ENCODE data around the gene HSFY1. TPM values are rescaled to one million over a fixed set of nuclear protein-coding genes. Genes with fewer than 3 reads are reported as not detected.
"Not testable (repeated sequence)": the region's sequence is repeated elsewhere in the genome, so short reads cannot be mapped to it uniquely, and the experiment has no call there.

Gene HSFY1
- total and polyA plus RNA-seq, 2 of the 8 experiments (the other 6 are each of a cell fraction or from before 2014, with no cell fraction given) = not detected

- H4K91ac ChIP-seq (replicated peaks; ENCODE audit: insufficient read length, low read length); H2BK12ac ChIP-seq (ENCODE audit: low read depth, low read length); H3K27me3 ChIP-seq (replicated peaks in 1 of 4; ENCODE audit: control insufficient read depth in 3 of 4, extremely low read depth in 1 of 4, insufficient read depth in 3 of 4, low read length in 3 of 4); H3K27ac ChIP-seq (ENCODE audit: low read depth, low read length); H3K4me2 ChIP-seq (ENCODE audit: insufficient read depth in 1 of 2, low read depth in 2 of 2, low read length in 2 of 2); POLR2A ChIA-PET (ENCODE audit: partially characterized antibody); H3K4me1 ChIP-seq (replicated peaks in 1 of 4; ENCODE audit: control insufficient read depth in 3 of 4, insufficient read depth in 4 of 4, low read length in 3 of 4); H3K79me1 ChIP-seq (ENCODE audit: low read depth, low read length); H3K23ac ChIP-seq (ENCODE audit: insufficient read length); H2BK15ac ChIP-seq (ENCODE audit: low read length); H3K9me3 ChIP-seq (ENCODE audit: insufficient read depth in 2 of 2, low read depth in 1 of 2, low read length in 1 of 2); H2AK5ac ChIP-seq (ENCODE audit: low read depth, low read length); H3K18ac ChIP-seq (ENCODE audit: extremely low read depth, low read length); H3K4me3 ChIP-seq (ENCODE audit: extremely low read depth in 1 of 4, insufficient read depth in 2 of 4, low read depth in 3 of 4, low read length in 4 of 4); H3K36me3 ChIP-seq (ENCODE audit: control insufficient read depth in 2 of 4, insufficient read depth in 4 of 4, low read length in 3 of 4); H4K5ac ChIP-seq (ENCODE audit: insufficient read length, low read depth, low read length); H3K4ac ChIP-seq (replicated peaks; ENCODE audit: insufficient read length, low read depth, low read length); CTCF ChIA-PET (ENCODE audit: partially characterized antibody); H2BK5ac ChIP-seq (ENCODE audit: low read depth, low read length); H3K14ac ChIP-seq (ENCODE audit: insufficient read length); H4K20me1 ChIP-seq (replicated peaks in 1 of 2; ENCODE audit: control insufficient read depth in 1 of 2, insufficient read depth in 2 of 2, low read length in 2 of 2); H2BK20ac ChIP-seq (ENCODE audit: low read length); H2AFZ ChIP-seq (ENCODE audit: low read length); H2BK120ac ChIP-seq (replicated peaks; ENCODE audit: low read depth, low read length); H3K9ac ChIP-seq (replicated peaks in 1 of 4; ENCODE audit: extremely low read depth in 1 of 4, low read depth in 3 of 4, low read length in 3 of 4); H3K23me2 ChIP-seq (ENCODE audit: low read depth, low read length); H3K79me2 ChIP-seq (ENCODE audit: control insufficient read depth in 1 of 2, insufficient read depth in 2 of 2, low read length in 2 of 2); FAIRE-seq; H3K56ac ChIP-seq (replicated peaks; ENCODE audit: insufficient read length, low read depth, low read length); H4K8ac ChIP-seq (ENCODE audit: extremely low read depth, insufficient read depth, low read length); DNase-seq (ENCODE audit: low read depth in 1 of 2, low spot score in 2 of 2): not testable (repeated sequence)
- no CpG with 5 or more reads among the region's 1 CpG for WGBS, 2 experiments (ENCODE audit: extremely low coverage in 1 of 2, insufficient coverage in 1 of 2, insufficient read length in 1 of 2, insufficient replicate concordance in 2 of 2, low coverage in 1 of 2, low lambda C conversion rate in 2 of 2, missing lambda C conversion rate in 1 of 2)
Observed at GRCh38 chrY:18538952-18539351, 7.6 kb upstream of the HSFY1 start.

- not testable (repeated sequence) for H3K4me2 ChIP-seq (ENCODE audit: insufficient read depth in 1 of 2, low read depth in 2 of 2, low read length in 2 of 2)
Observed at GRCh38 chrY:18553132-18553531, 6.6 kb downstream of the HSFY1 start.

More at GRCh38 chrY:18553132-18553531, 6.6 kb downstream of the HSFY1 start:
- H3K14ac ChIP-seq (ENCODE audit: insufficient read length); H2AK5ac ChIP-seq (ENCODE audit: low read depth, low read length); H3K36me3 ChIP-seq (ENCODE audit: control insufficient read depth in 2 of 4, insufficient read depth in 4 of 4, low read length in 3 of 4); H3K4me1 ChIP-seq (replicated peaks in 1 of 4; ENCODE audit: control insufficient read depth in 3 of 4, insufficient read depth in 4 of 4, low read length in 3 of 4); H4K5ac ChIP-seq (ENCODE audit: insufficient read length, low read depth, low read length); H3K27me3 ChIP-seq (replicated peaks in 1 of 4; ENCODE audit: control insufficient read depth in 3 of 4, extremely low read depth in 1 of 4, insufficient read depth in 3 of 4, low read length in 3 of 4); H3K56ac ChIP-seq (replicated peaks; ENCODE audit: insufficient read length, low read depth, low read length); H2BK20ac ChIP-seq (ENCODE audit: low read length); H3K9ac ChIP-seq (replicated peaks in 1 of 4; ENCODE audit: extremely low read depth in 1 of 4, low read depth in 3 of 4, low read length in 3 of 4); POLR2A ChIA-PET (ENCODE audit: partially characterized antibody); H3K79me1 ChIP-seq (ENCODE audit: low read depth, low read length); H3K9me3 ChIP-seq (ENCODE audit: insufficient read depth in 2 of 2, low read depth in 1 of 2, low read length in 1 of 2); H3K4ac ChIP-seq (replicated peaks; ENCODE audit: insufficient read length, low read depth, low read length); H4K8ac ChIP-seq (ENCODE audit: extremely low read depth, insufficient read depth, low read length); H4K20me1 ChIP-seq (replicated peaks in 1 of 2; ENCODE audit: control insufficient read depth in 1 of 2, insufficient read depth in 2 of 2, low read length in 2 of 2); H2BK5ac ChIP-seq (ENCODE audit: low read depth, low read length); FAIRE-seq; H3K23me2 ChIP-seq (ENCODE audit: low read depth, low read length); H3K4me3 ChIP-seq (ENCODE audit: extremely low read depth in 1 of 4, insufficient read depth in 2 of 4, low read depth in 3 of 4, low read length in 4 of 4); H3K27ac ChIP-seq (ENCODE audit: low read depth, low read length); H3K79me2 ChIP-seq (ENCODE audit: control insufficient read depth in 1 of 2, insufficient read depth in 2 of 2, low read length in 2 of 2); H3K18ac ChIP-seq (ENCODE audit: extremely low read depth, low read length); CTCF ChIA-PET (ENCODE audit: partially characterized antibody); H2BK120ac ChIP-seq (replicated peaks; ENCODE audit: low read depth, low read length); H2BK15ac ChIP-seq (ENCODE audit: low read length); DNase-seq (ENCODE audit: low read depth in 1 of 2, low spot score in 2 of 2); H3K23ac ChIP-seq (ENCODE audit: insufficient read length); H2BK12ac ChIP-seq (ENCODE audit: low read depth, low read length); H4K91ac ChIP-seq (replicated peaks; ENCODE audit: insufficient read length, low read length); H2AFZ ChIP-seq (ENCODE audit: low read length): not testable (repeated sequence)
- no CpG with 5 or more reads among the region's 3 CpGs for WGBS, 2 experiments (ENCODE audit: extremely low coverage in 1 of 2, insufficient coverage in 1 of 2, insufficient read length in 1 of 2, insufficient replicate concordance in 2 of 2, low coverage in 1 of 2, low lambda C conversion rate in 2 of 2, missing lambda C conversion rate in 1 of 2)
